HG03175 (cell line): ENCODE measurements around the gene RIPK4.

ENCODE experiments used
- ATAC-seq: cut with Tn5 transposase; IDR thresholded peaks from one replicate; pipeline ENCODE4 v1.9.1; 2021; ENCODE audit warnings: mild to moderate bottlenecking, moderate library complexity; ENCODE audit not compliant: unreplicated experiment

RIPK4 gene

GRCh38 chr21:41766883-41767605 lies at the start of gene RIPK4:
Gene RIPK4 (minus strand): TSS chr21:41767052. CDS start chr21:41767041, 11 bp downstream.
- ATAC-seq = peak; percentile 41

DNA sequence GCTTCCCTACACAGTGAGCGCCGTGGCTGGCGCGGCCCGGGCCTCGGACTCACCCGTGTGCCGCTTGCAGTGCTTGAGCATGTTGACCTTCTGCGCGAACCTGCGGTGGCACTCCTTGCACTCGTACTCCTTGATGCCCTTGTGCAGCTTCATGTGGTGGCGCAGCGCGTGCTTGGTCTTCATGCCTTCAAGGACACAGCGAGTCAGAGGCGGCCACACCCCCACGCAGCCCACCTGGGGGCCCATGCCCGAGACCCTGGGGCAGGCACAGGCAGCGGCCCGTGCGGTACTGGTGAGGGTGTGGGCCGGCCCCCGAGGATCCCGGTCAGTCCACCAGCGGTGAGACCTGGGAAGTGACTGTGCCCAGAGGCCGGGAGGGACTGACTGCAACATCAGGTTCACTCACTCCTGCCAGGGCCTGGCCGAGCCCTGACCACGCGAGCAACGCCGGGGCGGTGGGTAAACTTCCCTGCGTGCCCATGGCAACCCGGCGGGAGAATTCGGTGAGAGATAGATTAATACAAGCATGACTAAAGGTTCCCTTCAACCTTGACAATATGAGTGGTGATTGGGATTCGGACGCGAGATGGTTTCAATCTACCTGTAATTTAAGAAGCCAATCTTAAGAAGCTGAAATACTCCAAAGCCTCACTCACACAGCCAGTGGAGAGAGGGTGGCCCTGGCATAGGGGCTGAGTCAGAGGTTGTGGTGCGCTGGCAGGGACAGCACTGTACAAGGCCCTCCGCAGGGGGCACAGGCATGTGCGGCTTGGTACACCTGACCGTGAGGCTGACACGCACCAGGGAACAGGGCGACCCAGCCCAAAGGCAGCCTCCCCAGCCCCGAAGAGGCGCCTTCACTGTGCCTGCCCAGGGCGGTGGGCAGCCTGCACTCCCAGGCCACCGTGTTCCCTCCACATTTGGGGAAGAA lies 49.1 kb upstream of the RIPK4 start:
- ATAC-seq = no peak

- ATAC-seq = no peak
These were observed 46.4 kb upstream of the RIPK4 start for GRCh38 chr21:41813226-41813625.

- no peak for ATAC-seq
These were observed 45.8 kb upstream of the RIPK4 start for GRCh38 chr21:41812679-41813078.

GRCh38 chr21:41810597-41810932 lies 43.7 kb upstream of the RIPK4 start:
- no peak for ATAC-seq

- no peak for ATAC-seq
These were observed 43.2 kb upstream of the RIPK4 start for GRCh38 chr21:41809891-41810596.

DNA sequence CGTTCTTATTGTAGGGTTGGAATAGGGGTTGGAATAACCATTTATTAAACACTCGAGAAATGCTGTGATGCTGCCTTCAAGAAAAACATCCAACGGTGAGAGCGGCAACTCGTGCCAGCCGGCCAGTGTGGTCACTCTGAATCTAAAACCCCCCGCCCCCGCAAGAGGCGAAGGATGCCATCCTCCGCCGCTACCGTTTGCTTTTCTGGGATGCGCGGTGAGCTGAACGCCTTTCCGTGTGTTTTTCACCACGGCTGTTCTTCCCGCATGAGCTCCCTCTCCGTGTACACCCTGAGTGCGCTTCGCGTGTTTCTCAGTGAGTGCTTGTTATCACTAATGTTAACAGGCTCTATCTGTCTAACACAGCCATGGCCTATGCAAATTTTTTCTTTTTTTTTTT lies 42.0 kb upstream of the RIPK4 start:
- no peak for ATAC-seq

DNA sequence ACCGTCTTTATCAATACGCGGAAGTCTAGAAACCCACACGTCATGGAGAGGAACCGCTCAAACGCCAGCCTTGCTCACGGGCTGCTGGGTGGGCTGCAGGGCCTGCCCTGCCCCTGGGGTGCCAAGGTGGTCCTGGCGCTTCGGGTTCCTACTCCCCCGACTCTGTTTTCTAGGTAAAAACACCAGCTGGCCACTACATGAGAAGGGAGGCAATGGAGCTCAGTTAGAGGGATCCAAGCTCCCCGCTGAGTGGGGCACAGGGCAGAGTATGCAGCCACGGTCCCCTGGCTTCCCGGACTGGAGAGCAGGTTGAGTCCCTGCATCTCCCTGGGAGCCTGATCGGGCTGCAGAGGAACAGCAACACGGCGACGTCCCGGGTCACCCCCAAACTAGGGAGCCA lies 41.2 kb upstream of the RIPK4 start:
- ATAC-seq = no peak

- no peak for ATAC-seq
These were observed 39.9 kb upstream of the RIPK4 start for GRCh38 chr21:41806773-41807172.

GRCh38 chr21:41805643-41806042 lies 38.8 kb upstream of the RIPK4 start:
- ATAC-seq = no peak

DNA sequence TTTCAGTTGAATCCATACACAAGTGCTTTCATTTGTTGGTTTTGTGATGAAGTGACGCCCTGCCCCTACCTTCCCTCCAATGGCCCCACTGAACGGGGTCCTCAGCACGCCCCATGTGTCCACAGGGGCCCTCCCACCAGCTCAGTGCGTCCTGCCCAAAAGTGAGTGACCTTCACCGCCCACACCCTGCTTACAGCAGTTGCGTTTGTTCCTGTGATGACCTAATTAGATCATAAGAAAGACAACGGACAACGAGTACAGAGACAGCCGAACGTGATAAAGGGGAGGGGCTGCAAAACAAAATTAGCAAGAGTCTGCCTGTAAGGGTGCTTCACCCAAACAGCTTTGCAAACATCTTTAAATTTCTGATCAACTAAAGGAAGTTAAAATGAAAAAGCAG lies 38.2 kb upstream of the RIPK4 start:
- ATAC-seq = no peak

DNA sequence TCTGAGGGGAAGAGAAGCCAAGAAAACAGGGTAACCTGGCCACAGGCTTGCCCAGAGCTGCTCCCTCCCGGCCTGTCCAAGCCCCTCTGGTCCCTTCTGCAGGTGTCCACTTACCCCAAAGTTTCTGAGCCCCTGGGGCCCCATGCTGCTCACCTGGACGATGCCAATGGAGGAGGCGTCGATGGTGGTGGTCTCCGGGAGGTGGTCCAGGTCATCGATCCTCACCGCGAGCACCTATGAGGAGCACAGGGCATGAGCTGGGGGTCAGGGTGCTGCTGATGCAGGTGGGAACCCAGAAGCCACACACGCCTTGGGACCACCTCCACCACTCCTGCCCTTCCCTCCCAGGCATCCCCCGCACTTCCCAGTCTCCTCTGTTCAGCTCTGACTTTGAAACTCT lies 37.5 kb upstream of the RIPK4 start:
- ATAC-seq = no peak

DNA sequence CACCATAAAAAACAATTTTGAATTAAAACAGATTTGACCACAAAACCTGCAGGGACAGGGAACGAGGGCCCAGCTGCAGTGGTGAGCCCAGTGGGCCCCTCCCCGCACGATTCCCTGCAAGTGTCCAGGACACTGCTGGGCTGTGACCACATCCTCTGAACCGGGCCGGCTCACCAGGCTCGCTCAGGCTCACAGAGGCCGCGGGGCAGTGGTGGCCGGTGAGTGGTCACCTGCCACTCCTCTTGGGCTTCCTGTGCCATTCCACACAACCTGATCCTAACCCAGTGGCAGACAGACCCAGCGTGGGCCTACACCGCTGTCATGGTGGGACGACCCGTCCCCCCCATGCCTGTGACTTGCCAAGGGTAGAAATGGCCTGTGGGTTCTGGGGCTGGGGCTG lies 36.5 kb upstream of the RIPK4 start:
- ATAC-seq = no peak

- ATAC-seq = no peak
These were observed 35.8 kb upstream of the RIPK4 start for GRCh38 chr21:41802684-41803083.

GRCh38 chr21:41802198-41802584 lies 35.3 kb upstream of the RIPK4 start:
- ATAC-seq = no peak

- no peak for ATAC-seq
These were observed 34.7 kb upstream of the RIPK4 start for GRCh38 chr21:41801321-41802197.

- no peak for ATAC-seq
These were observed 33.8 kb upstream of the RIPK4 start for GRCh38 chr21:41800425-41801320.

DNA sequence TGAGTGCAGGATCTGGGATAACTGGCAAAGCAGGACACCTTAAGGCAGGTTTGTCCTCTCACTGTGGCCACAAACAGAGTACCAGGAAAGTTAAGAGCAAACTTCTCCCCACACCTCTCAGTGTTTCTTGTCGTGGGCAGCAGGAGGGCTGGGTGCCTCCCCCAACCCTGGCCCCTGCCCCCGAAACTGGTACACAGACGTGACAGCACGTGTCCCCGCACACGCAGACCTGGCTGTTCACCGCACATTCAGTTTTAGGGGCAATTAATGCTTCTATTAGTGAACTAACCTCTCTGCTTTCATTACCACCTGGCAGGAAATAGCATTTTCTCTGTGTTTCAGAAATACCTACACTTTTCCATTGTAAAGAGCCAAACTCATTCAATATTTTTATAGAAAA lies 32.9 kb upstream of the RIPK4 start:
- no peak for ATAC-seq

- no peak for ATAC-seq
These were observed 31.5 kb upstream of the RIPK4 start for GRCh38 chr21:41798326-41798725.
